Activated CD4-positive, alpha-beta memory T cell treated with anti-CD3 and anti-CD28 coated beads, Interleukin-2, amount 10 ng/mL, durations not matched to agents 7 days and 5 days (primary cell): ENCODE measurements around the gene RLF. TPM values are rescaled to one million over a fixed set of nuclear protein-coding genes. Genes with fewer than 3 reads are reported as not detected.

ENCODE experiments used
- CTCF ChIA-PET: fragments of 350-600 bp; sonication (Branson Sonifier 250); formaldehyde crosslinking; loops from one replicate; lab custom pipeline; 2021; ENCODE audit warnings: antibody characterized with exemption, inconsistent platforms; lab: Charles Lee
- POLR2A ChIA-PET: fragments of 350-600 bp; sonication (Branson Sonifier 250); formaldehyde crosslinking; loops from one replicate; lab custom pipeline; 2021; ENCODE audit warnings: antibody characterized with exemption; lab: Charles Lee
- DNase-seq: peaks from one replicate; pipeline ENCODE4 v3.0.0-alpha.2; 2020
- H3K27ac Mint-ChIP-seq: one replicate; pipeline ENCODE4 v1.8.0; 2021; ENCODE audit warnings: mild to moderate bottlenecking, mixed read lengths
- H3K27me3 Mint-ChIP-seq: one replicate; pipeline ENCODE4 v1.8.0; 2021; ENCODE audit warnings: mixed read lengths
- H3K36me3 Mint-ChIP-seq: one replicate; pipeline ENCODE4 v1.8.0; 2021; ENCODE audit warnings: low read depth, mixed read lengths
- H3K4me1 Mint-ChIP-seq: one replicate; pipeline ENCODE4 v1.8.0; 2021; ENCODE audit warnings: mixed read lengths
- H3K4me3 Mint-ChIP-seq: one replicate; pipeline ENCODE4 v1.8.0; 2021; ENCODE audit warnings: mild to moderate bottlenecking, mixed read lengths
- H3K9me3 Mint-ChIP-seq: one replicate; pipeline ENCODE4 v1.8.0; 2021; ENCODE audit warnings: mixed read lengths
- total RNA-seq, 2 experiments: library from RNA; stranded (reverse); gene quantifications; one replicate each; pipeline ENCODE4 v1.2.3, GENCODE V29; 2021

Gene RLF
- total RNA-seq, 2 experiments from 2014 or later, result 23.8 to 24.6 TPM

DNA sequence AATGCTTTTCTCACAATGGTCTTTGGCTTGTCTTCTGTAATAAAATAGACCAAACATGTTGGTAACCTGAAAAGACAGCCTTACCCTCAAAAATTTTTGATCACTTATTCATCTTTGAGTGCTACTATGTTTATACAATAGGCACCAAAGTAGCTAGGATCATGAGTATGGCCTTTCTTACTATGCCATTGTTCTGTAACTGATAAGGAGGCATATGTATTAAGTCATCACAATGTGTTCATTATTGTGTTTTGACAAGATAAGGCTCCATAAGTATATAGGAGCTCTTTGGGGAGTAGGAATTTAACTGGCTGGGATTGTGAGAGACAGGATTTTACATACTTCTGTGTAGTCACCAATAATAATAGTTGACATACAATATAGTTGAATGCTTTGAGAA, 87.2 kb downstream of the RLF start:
- H3K4me3 Mint-ChIP-seq, result no peak overlapping the region
- H3K27ac Mint-ChIP-seq, result no peak overlapping the region
- DNase-seq, result no peak
- CTCF ChIA-PET, result interaction anchor here (1.0 kb wide), 1 partner anchor 9 kb away, joined by 7 read pairs; no protein-coding TSS in a partner anchor
- H3K4me1 Mint-ChIP-seq, result peaks cover 22% of the 10 kb centered on the region
- H3K27me3 Mint-ChIP-seq, result no peaks in the 10 kb centered on the region
- POLR2A ChIA-PET, result no interaction called here
- H3K36me3 Mint-ChIP-seq, result no peaks in the 10 kb centered on the region
- no peaks in the 10 kb centered on the region for H3K9me3 Mint-ChIP-seq

DNA sequence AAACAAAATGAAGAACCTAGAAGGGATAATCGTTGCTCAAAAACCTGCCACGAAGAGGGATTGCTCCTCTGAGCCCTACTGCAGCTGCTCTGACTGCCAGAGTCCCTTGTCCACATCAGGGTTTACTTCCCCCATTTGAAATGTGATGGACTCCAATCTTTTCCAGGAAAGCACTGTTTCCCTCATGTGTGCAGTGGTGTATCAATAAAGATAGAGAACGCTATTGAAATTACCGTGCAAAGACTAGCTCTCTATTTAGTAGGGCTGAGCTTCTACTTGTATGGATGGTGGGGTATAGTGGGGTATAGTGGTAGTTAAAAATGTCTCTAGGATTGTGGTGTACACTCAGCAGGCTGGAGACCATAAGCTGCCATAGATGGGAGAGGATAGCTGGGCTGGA, 90.3 kb downstream of the RLF start:
- H3K27ac Mint-ChIP-seq, result no peak overlapping the region
- ChIA-PET POLR2A (no interaction called here), CTCF (no interaction called here)
- H3K27me3 Mint-ChIP-seq, result no peaks in the 10 kb centered on the region
- no peak overlapping the region for H3K4me3 Mint-ChIP-seq
- H3K9me3 Mint-ChIP-seq, result no peaks in the 10 kb centered on the region
- peaks cover 3% of the 10 kb centered on the region for H3K36me3 Mint-ChIP-seq
- peaks cover 22% of the 10 kb centered on the region for H3K4me1 Mint-ChIP-seq
- no peak for DNase-seq

DNA sequence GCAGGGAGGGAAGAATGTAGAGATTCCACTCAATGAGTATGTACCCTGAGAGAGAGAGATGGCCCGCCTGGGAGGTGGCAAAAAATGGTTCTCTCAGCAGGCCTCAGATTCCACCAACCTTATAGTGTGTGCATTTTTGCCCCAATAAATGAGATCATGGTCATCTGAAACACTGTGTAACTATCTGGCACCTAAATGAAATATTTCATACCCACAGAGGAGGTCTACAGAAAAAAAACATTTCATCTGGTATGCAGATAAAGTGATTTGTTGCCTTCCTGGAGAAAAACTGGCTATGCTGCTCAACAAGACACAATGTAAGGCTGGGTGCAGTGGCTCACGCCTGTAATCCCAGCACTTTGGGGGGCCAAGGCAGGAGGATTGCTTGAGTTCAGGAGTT, 91.4 kb downstream of the RLF start:
- Mint-ChIP-seq H3K4me1 (peaks cover 26% of the 10 kb centered on the region), H3K36me3 (peaks cover 3% of the 10 kb centered on the region), H3K27me3 (no peaks in the 10 kb centered on the region), H3K27ac (no peak overlapping the region), H3K9me3 (no peaks in the 10 kb centered on the region), H3K4me3 (no peak overlapping the region)
- ChIA-PET CTCF (interaction anchor here (0.7 kb wide), 1 partner anchor 595 kb away, joined by 5 read pairs; no protein-coding TSS in a partner anchor), POLR2A (no interaction called here)
- no peak for DNase-seq

DNA sequence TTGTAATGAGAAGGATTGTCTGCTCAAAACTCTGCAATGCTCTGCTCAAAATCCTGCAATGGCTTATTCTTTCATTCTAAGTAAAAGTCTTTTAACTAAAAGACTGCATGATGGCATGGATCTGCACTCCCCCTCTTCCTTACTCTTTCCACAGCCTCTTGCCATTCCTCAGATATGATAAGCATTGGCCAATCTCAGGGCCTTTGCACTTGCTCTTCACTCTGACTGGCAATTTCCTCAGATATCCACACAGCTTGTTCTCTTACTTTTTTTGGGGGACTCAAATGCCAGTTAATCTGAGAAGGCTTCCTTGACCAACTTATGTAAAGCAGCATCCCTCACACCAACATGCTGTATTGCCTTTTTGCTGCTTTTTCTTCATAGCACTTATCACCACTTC, 94.0 kb downstream of the RLF start:
- ChIA-PET CTCF (interaction anchor here (1.0 to 3.5 kb wide), 2 partner anchors 14 to 84 kb away, joined by 3 to 10 read pairs; no protein-coding TSS in a partner anchor), POLR2A (interaction anchor here (1.4 to 5.0 kb wide), 2 partner anchors 13 to 94 kb away, joined by 3 to 48 read pairs; partner anchors contain the start of gene RLF)
- DNase-seq, result no peak
- H3K36me3 Mint-ChIP-seq, result peaks cover 9% of the 10 kb centered on the region
- H3K4me1 Mint-ChIP-seq, result peaks cover 37% of the 10 kb centered on the region
- no peak overlapping the region for H3K4me3 Mint-ChIP-seq
- no peaks in the 10 kb centered on the region for H3K9me3 Mint-ChIP-seq
- H3K27me3 Mint-ChIP-seq, result no peaks in the 10 kb centered on the region
- no peak overlapping the region for H3K27ac Mint-ChIP-seq

DNA sequence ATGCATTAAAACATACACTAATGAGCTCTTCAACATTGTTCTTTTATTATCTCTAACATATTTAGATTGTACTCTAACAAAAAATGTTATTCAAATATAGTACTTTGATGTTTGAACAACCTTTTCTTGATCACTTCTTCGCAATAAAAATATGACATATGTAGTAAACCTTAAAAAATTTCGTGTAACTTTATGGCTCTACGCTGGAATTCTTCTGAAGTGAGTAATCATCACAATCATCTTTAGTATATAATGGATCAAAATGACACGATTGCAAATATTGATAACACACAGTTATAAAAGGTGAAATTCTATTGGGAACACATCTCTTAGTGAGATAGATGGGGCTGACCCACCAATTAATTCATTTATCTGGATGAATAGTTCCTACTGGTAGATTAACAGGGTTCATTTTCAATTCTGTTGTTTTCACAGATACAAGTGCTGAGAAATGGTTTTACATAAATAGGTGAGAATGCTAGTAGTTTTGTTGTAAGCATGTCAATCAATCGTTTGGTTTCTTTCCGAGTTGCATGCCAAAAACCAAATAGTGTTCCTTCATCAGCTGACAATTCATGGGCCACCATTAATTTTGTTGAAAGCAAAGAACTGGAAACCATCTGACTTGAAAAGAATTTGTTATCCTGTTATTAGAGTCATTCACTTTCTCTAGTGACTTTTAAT, 95.4 kb downstream of the RLF start:
- H3K36me3 Mint-ChIP-seq, result peaks cover 22% of the 10 kb centered on the region
- H3K9me3 Mint-ChIP-seq, result no peaks in the 10 kb centered on the region
- H3K4me3 Mint-ChIP-seq, result peak overlapping the region; percentile 96
- no peaks in the 10 kb centered on the region for H3K27me3 Mint-ChIP-seq
- H3K27ac Mint-ChIP-seq, result peak overlapping the region; percentile 99
- ChIA-PET POLR2A (interaction anchor here (1.0 to 5.0 kb wide), 12 partner anchors 15 to 217 kb away, joined by 3 to 48 read pairs (median 6); partner anchors contain the start of genes CAP1, RLF and SMAP2), CTCF (interaction anchor here (0.9 to 3.5 kb wide), 6 partner anchors 8 to 104 kb away, joined by 3 to 10 read pairs (median 6); no protein-coding TSS in a partner anchor)
- peaks cover 43% of the 10 kb centered on the region for H3K4me1 Mint-ChIP-seq
- DNase-seq, result no peak

DNA sequence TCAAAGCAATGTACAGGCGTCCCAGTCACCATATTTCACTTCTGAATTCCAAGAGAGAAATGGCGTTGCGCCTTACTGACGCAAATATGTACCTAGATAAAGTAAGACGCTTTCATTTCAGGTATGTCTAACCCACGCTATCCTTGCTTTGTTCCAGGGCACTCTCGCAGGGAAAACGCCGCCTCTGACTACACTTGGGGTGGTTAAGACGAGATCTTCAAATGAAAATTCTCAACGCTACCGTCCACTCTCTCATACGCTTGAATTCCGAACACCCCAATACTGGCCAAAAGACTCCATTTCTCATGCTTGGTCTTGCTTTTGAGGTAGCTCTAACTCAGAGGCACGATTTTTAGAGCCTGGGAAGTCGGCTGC, 96.1 kb downstream of the RLF start:
- peaks cover 43% of the 10 kb centered on the region for H3K4me1 Mint-ChIP-seq
- H3K4me3 Mint-ChIP-seq, result peak overlapping the region; percentile 96
- CTCF ChIA-PET, result interaction anchor here (0.9 to 3.5 kb wide), 8 partner anchors 9 to 148 kb away, joined by 3 to 10 read pairs (median 6); no protein-coding TSS in a partner anchor
- peak overlapping the region; percentile 99 for H3K27ac Mint-ChIP-seq
- DNase-seq, result no peak
- H3K9me3 Mint-ChIP-seq, result no peaks in the 10 kb centered on the region
- peaks cover 30% of the 10 kb centered on the region for H3K36me3 Mint-ChIP-seq
- H3K27me3 Mint-ChIP-seq, result no peaks in the 10 kb centered on the region
- POLR2A ChIA-PET, result interaction anchor here (0.6 to 5.0 kb wide), 20 partner anchors 12 to 274 kb away, joined by 3 to 48 read pairs (median 5); partner anchors contain the start of genes CAP1, COL9A2, PPT1 and RLF

DNA sequence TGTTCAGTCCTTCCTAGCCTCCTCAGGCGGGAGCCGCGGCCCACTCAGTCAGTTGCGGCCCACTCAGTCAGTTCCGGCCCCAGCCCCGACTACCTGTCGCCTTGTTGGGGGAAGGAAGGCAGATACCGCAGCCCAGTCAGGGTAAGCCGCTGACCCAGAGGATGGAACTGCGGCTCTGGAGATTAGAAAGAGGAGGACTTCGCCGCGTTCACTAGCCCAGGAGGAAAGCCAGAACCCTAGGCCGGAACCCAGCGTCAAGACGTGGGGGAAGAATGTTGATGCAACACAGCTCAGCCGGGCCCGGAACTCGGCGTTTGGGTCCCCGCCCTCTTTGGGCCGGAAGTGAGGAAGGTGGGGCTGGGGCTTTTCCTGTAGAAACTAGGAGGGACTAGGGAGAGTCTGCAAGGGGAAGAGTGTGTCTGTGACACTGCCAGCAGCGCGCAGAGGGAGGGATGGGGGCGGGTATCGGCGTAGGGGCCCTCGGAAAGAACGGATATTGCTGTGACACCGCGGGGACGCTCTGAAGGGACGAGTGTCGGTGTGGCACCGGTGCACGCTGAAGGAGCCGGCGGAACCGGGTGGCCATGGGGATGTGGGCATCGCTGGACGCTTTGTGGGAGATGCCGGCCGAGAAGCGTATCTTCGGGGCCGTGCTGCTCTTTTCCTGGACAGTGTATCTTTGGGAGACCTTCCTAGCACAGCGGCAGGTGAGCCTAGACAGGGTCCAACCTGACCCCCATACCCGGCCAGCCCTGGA, 96.7 kb downstream of the RLF start, which contains the start of gene ZMPSTE24:
ZMPSTE24 (plus strand) TSS at position 549 of the 757 bp plus-strand sequence; CDS start at position 585, 36 bp downstream.
- CTCF ChIA-PET, result interaction anchor here (1.0 to 3.5 kb wide), 7 partner anchors 10 to 147 kb away, joined by 5 to 10 read pairs (median 7); no protein-coding TSS in a partner anchor

DNA sequence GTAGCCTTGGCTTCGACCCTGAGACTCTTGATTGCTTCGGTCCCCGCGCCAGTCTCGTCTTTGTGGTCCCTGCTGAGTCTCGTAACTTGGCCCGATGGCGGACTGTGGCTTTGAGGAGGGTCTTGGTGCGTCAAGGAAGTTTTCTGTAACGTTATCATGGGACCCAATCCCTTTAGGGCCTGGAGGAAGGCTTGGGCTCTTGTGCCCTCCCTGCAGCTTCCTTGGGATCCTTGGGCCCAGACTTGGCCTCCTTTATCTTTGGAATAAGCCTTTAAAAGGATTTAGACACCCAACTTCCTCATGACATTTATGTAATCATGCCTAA, 97.2 kb downstream of the RLF start:
- no peaks in the 10 kb centered on the region for H3K9me3 Mint-ChIP-seq

More for the DNA sequence above, 96.7 kb downstream of the RLF start, which contains the start of gene ZMPSTE24:
- peaks cover 34% of the 10 kb centered on the region for H3K36me3 Mint-ChIP-seq
- peak within 1 kb of the TSS; percentile 96 for H3K4me3 Mint-ChIP-seq
- DNase-seq, result peak; percentile 98
- H3K9me3 Mint-ChIP-seq, result no peaks in the 10 kb centered on the region
- POLR2A ChIA-PET, result interaction anchor here (0.6 to 5.0 kb wide), 23 partner anchors 9 to 274 kb away, joined by 3 to 48 read pairs (median 5); partner anchors contain the start of genes CAP1, COL9A2, PPT1 and RLF
- H3K27me3 Mint-ChIP-seq, result no peaks in the 10 kb centered on the region
- peak within 1 kb of the TSS; percentile 99 for H3K27ac Mint-ChIP-seq
- peaks cover 47% of the 10 kb centered on the region for H3K4me1 Mint-ChIP-seq

DNA sequence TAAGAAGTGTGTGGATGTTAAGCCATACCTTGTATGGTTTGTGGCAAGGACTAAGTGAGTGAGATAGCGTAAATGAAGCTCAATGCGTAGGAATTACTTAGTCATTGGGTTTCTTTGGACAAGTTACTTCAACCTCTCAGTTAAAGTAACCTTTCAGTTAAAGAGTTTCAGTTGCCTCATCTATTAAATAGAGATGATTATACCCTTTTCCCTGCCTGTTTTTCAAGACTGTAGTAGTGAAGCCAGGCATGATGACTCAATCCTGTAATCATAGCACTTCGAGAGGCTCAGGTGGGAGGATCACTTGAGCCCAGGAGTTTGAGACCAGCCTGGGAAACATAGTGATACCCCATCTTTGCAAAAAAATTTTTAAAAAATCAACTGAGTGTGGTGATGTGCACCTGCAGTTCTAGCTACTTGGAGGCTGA, 103.2 kb downstream of the RLF start:
- ChIA-PET POLR2A (no interaction called here), CTCF (interaction anchor here (1.0 kb wide), 1 partner anchor 112 kb away, joined by 6 read pairs; no protein-coding TSS in a partner anchor)
- H3K27me3 Mint-ChIP-seq, result no peaks in the 10 kb centered on the region
- peaks cover 48% of the 10 kb centered on the region for H3K36me3 Mint-ChIP-seq
- H3K4me3 Mint-ChIP-seq, result no peak overlapping the region
- H3K27ac Mint-ChIP-seq, result peak overlapping the region; percentile 21
- peaks cover 44% of the 10 kb centered on the region for H3K4me1 Mint-ChIP-seq
- H3K9me3 Mint-ChIP-seq, result no peaks in the 10 kb centered on the region
- no peak for DNase-seq

More for the DNA sequence above, 97.2 kb downstream of the RLF start:
- peaks cover 39% of the 10 kb centered on the region for H3K36me3 Mint-ChIP-seq
- H3K27me3 Mint-ChIP-seq, result no peaks in the 10 kb centered on the region
- H3K27ac Mint-ChIP-seq, result peak overlapping the region; percentile 99
- no peak for DNase-seq
- CTCF ChIA-PET, result interaction anchor here (1.0 to 3.5 kb wide), 5 partner anchors 17 to 147 kb away, joined by 5 to 10 read pairs (median 10); no protein-coding TSS in a partner anchor
- peak overlapping the region; percentile 96 for H3K4me3 Mint-ChIP-seq
- POLR2A ChIA-PET, result interaction anchor here (0.6 to 5.0 kb wide), 18 partner anchors 9 to 273 kb away, joined by 3 to 48 read pairs (median 5); partner anchors contain the start of genes CAP1, COL9A2, PPT1 and RLF
- H3K4me1 Mint-ChIP-seq, result peaks cover 52% of the 10 kb centered on the region

DNA sequence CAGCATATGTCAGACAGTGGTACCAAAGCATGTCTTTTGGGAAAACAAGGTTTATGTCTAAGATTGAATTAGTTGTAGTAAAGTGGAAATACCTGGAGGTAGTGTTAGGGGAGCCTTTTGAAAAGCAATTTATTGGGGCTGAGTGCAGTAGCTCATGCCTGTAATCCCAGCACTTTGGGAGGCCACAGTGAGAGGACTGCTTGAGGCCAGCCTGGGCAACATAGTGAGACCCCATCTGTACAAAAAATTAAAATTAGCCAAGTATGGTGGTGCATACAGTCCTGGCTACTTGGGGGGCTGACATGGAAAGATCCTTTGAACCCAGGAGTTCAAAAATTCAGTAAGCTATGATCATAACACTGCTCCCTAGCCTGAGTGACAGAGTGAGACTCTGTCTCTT, 104.1 kb downstream of the RLF start:
- H3K27ac Mint-ChIP-seq, result no peak overlapping the region
- ChIA-PET POLR2A (no interaction called here), CTCF (no interaction called here)

DNA sequence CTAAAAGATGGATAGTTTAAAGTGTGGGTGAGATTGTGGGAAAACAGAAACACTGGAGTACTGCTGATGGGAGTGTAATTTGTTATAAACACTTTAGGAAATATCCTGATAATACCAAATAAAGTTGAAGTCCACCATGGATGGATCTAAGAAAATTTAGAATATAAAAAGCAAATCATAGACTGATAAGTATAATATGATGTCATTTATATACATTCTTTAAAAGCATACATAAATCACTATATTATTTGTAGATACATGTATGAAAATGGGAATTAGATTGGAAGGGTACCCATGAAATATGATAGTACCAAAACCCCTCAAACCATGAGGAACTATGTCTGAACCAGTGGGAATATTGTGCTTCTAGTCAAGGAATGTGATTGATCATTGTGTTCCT, 104.7 kb downstream of the RLF start:
- CTCF ChIA-PET, result no interaction called here
- Mint-ChIP-seq H3K9me3 (no peaks in the 10 kb centered on the region), H3K4me1 (peaks cover 42% of the 10 kb centered on the region), H3K27me3 (no peaks in the 10 kb centered on the region), H3K27ac (no peak overlapping the region), H3K4me3 (no peak overlapping the region), H3K36me3 (peaks cover 51% of the 10 kb centered on the region)
- POLR2A ChIA-PET, result interaction anchor here (0.9 kb wide), 1 partner anchor 10 kb away, joined by 3 read pairs; no protein-coding TSS in a partner anchor
- DNase-seq, result no peak

More for the DNA sequence above, 104.1 kb downstream of the RLF start:
- DNase-seq, result no peak
- Mint-ChIP-seq H3K36me3 (peaks cover 52% of the 10 kb centered on the region), H3K4me1 (peaks cover 42% of the 10 kb centered on the region), H3K27me3 (no peaks in the 10 kb centered on the region), H3K4me3 (no peak overlapping the region), H3K9me3 (no peaks in the 10 kb centered on the region)

DNA sequence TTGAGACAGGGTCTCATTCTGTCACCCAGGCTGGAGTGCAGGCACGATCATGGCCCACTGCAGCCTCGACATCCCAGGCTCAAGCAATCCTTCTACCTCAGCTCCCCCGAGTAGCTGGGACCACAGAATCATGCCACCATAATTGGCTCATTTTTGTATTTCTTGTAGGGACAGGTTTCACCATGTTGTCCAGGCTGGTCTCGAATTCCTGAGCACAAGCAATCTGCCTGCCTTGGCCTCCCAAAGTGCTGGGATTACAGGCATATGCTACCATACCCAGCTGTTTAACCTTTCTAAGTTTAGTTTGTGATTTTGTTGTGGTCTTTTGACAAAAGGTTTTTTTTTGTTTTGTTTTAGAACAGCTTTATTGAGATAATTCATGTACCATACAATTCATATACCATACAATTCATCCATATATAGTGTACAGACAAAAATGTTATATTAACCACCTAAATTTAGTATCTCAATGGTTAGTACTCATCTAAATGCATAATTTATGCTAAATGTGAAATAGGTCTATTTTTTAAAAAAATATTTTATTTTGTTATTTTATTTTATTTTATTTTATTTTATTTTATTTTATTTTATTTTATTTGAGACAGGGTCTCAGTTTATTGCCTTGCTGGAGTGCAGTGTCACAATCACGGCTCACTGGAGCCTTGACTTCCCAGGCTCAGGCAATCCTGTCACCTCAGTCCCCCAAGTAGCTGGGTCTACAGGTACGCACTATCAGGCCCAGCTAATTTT, 105.8 kb downstream of the RLF start:
- H3K27me3 Mint-ChIP-seq, result no peaks in the 10 kb centered on the region
- no peak overlapping the region for H3K4me3 Mint-ChIP-seq
- POLR2A ChIA-PET, result interaction anchor here (0.5 to 0.9 kb wide), 3 partner anchors 9 to 723 kb away, joined by 3 read pairs; partner anchors contain the start of gene ZMPSTE24
- H3K9me3 Mint-ChIP-seq, result no peaks in the 10 kb centered on the region
- H3K27ac Mint-ChIP-seq, result no peak overlapping the region
- DNase-seq, result no peak
- CTCF ChIA-PET, result interaction anchor here (0.7 kb wide), 1 partner anchor 250 kb away, joined by 4 read pairs; no protein-coding TSS in a partner anchor
- peaks cover 38% of the 10 kb centered on the region for H3K4me1 Mint-ChIP-seq
- peaks cover 47% of the 10 kb centered on the region for H3K36me3 Mint-ChIP-seq
